B cell (primary cell): ENCODE results near the gene MAP3K21.

Source experiments
- EZH2 ChIP-seq: IDR thresholded peaks from 2 replicates; pipeline ENCODE4 v1.6.1; 2012; ENCODE audit warnings: borderline replicate concordance, low read depth, mild to moderate bottlenecking, moderate library complexity, low read length; ENCODE audit not compliant: insufficient read depth, poor library complexity, severe bottlenecking
- TF ChIP-seq, protein P1 (sequence below): fragments of 200-600 bp; IDR thresholded peaks from one replicate; pipeline ENCODE4 v1.8.0; 2022; ENCODE audit warnings: antibody characterized with exemption, mild to moderate bottlenecking

DNA sequence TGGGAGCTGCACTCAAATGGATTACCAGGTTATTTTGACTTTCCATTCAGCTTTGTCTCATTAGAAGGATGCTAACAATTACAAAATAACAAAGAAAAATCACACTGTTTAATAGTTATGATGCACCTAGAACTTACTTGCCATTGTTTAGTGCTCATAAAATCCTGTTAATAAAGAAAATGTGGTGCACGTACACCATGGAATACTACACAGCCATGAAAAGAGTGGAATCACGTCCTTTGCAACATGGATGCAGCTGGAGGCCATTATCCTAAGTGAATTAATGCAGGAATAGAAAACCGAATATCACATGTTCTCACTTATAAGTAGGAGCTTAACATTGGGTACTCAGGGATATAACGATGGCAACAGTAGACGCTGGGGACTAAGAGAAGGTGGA, 19.8 kb downstream of the MAP3K21 start:
- TF ChIP-seq EZH2: no peak
- TF ChIP-seq, protein P1, sequence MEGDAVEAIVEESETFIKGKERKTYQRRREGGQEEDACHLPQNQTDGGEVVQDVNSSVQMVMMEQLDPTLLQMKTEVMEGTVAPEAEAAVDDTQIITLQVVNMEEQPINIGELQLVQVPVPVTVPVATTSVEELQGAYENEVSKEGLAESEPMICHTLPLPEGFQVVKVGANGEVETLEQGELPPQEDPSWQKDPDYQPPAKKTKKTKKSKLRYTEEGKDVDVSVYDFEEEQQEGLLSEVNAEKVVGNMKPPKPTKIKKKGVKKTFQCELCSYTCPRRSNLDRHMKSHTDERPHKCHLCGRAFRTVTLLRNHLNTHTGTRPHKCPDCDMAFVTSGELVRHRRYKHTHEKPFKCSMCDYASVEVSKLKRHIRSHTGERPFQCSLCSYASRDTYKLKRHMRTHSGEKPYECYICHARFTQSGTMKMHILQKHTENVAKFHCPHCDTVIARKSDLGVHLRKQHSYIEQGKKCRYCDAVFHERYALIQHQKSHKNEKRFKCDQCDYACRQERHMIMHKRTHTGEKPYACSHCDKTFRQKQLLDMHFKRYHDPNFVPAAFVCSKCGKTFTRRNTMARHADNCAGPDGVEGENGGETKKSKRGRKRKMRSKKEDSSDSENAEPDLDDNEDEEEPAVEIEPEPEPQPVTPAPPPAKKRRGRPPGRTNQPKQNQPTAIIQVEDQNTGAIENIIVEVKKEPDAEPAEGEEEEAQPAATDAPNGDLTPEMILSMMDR: no peak
